ENCODE data around the gene MRPL10.
A peak's percentile ranks its signal among the peaks of the same experiment; 100 is the strongest.

The MRPL10 gene

GRCh38 chr17:47831003-47831933 is at the start of gene MRPL10, which contains the start of gene LRRC46:
TSS of gene MRPL10 (minus strand) at chr17:47831541. CDS start at chr17:47831511, 30 bp downstream.
TSS of gene LRRC46 (plus strand) at chr17:47831670. CDS start at chr17:47831990, 320 bp downstream.
- peak; percentile 87 to 94 for DNase-seq (ENCODE audit: low read depth in 2 of 2)

GRCh38 chr17:47879776-47880454 is 48.6 kb upstream of the MRPL10 start:
- DNase-seq (ENCODE audit: low read depth in 2 of 2): no peak

- no peak for DNase-seq (ENCODE audit: low read depth in 2 of 2)
Measured at GRCh38 chr17:47879028-47879585, 47.8 kb upstream of the MRPL10 start.

- no peak for DNase-seq (ENCODE audit: low read depth in 2 of 2)
Measured at GRCh38 chr17:47878203-47879027, 47.1 kb upstream of the MRPL10 start.

GRCh38 chr17:47877368-47878034 is 46.2 kb upstream of the MRPL10 start:
- DNase-seq (ENCODE audit: low read depth in 2 of 2): no peak

- DNase-seq (ENCODE audit: low read depth in 2 of 2): no peak
Measured at GRCh38 chr17:47875011-47875985, 44.0 kb upstream of the MRPL10 start.

- no peak for DNase-seq (ENCODE audit: low read depth in 2 of 2)
Measured at GRCh38 chr17:47873200-47874090, 42.1 kb upstream of the MRPL10 start.

GRCh38 chr17:47872651-47873161 is 41.4 kb upstream of the MRPL10 start:
- no peak for DNase-seq (ENCODE audit: low read depth in 2 of 2)

- DNase-seq (ENCODE audit: low read depth in 2 of 2): no peak
Measured at GRCh38 chr17:47872019-47872650, 40.8 kb upstream of the MRPL10 start.

GRCh38 chr17:47871048-47871447 is 39.7 kb upstream of the MRPL10 start:
- DNase-seq (ENCODE audit: low read depth in 2 of 2): no peak

GRCh38 chr17:47870056-47870455 is 38.7 kb upstream of the MRPL10 start:
- DNase-seq (ENCODE audit: low read depth in 2 of 2): no peak

GRCh38 chr17:47869114-47869513 is 37.8 kb upstream of the MRPL10 start:
- DNase-seq (ENCODE audit: low read depth in 2 of 2): no peak

- no peak for DNase-seq (ENCODE audit: low read depth in 2 of 2)
Measured at GRCh38 chr17:47867813-47868533, 36.6 kb upstream of the MRPL10 start.

- DNase-seq (ENCODE audit: low read depth in 2 of 2): no peak
Measured at GRCh38 chr17:47866941-47867340, 35.6 kb upstream of the MRPL10 start.

GRCh38 chr17:47864791-47865216 is 33.5 kb upstream of the MRPL10 start:
- DNase-seq (ENCODE audit: low read depth in 2 of 2): no peak

GRCh38 chr17:47862621-47863440 is 31.5 kb upstream of the MRPL10 start:
- no peak for DNase-seq (ENCODE audit: low read depth in 2 of 2)
